Endothelial cell of umbilical vein (primary cell): ENCODE results near the gene ABLIM2. TPM values are rescaled to one million over a fixed set of nuclear protein-coding genes. Genes with fewer than 3 reads are reported as not detected.

Source experiments
- BruUV-seq: library from RNA; stranded (reverse); fragments of 400-500 nt; replicated peaks from 2 replicates; lab custom pipeline; 2021; lab: Mats Ljungman, UMichigan
- CTCF ChIA-PET: fragments of 300-600, 350-600 bp; sonication (Branson Sonifier 250); formaldehyde crosslinking; loops from one replicate; lab custom pipeline; 2021; ENCODE audit warnings: antibody characterized with exemption, inconsistent platforms; lab: Charles Lee
- POLR2A ChIA-PET: fragments of 300-600, 350-600 bp; sonication (Branson Sonifier 250); formaldehyde crosslinking; loops from one replicate; lab custom pipeline; 2021; ENCODE audit warnings: antibody characterized with exemption, inconsistent platforms; lab: Charles Lee
- DNase-seq: peaks from one replicate; pipeline ENCODE4 v3.0.0-alpha.2; 2011; ENCODE audit warnings: low read depth, low spot score
- FAIRE-seq: peaks from 2 replicates; lab custom pipeline; 2011; peaks lifted over from hg19 to GRCh38; lab: Jason Lieb, UNC
- H2AFZ ChIP-seq: 2 replicates; pipeline ENCODE4 v1.6.0; 2012; ENCODE audit warnings: low read depth, low read length, control low read depth, inconsistent platforms
- H3K27ac ChIP-seq: 2 replicates; pipeline ENCODE4 v1.5.1; 2011; ENCODE audit warnings: low read depth, mild to moderate bottlenecking, control low read depth, low read length, moderate library complexity; ENCODE audit not compliant: insufficient read depth
- H3K27me3 ChIP-seq, 2 experiments: 2 replicates each; pipeline versions ENCODE4 v1.6.0 to v1.6.1; 2011; ENCODE audit warnings: low read length in 2 of 2, mixed read lengths in 1 of 2; ENCODE audit not compliant: control insufficient read depth in 2 of 2, insufficient read depth in 2 of 2
- H3K36me3 ChIP-seq, 2 experiments: 2 replicates in 1 of 2; 3 replicates in 1 of 2; pipeline ENCODE4 v1.5.1; 2011; ENCODE audit warnings: low read length in 2 of 2, mild to moderate bottlenecking in 1 of 2, moderate library complexity in 1 of 2; ENCODE audit not compliant: control insufficient read depth in 2 of 2, insufficient read depth in 2 of 2; ENCODE audit errors: extremely low read depth in 1 of 2
- H3K4me1 ChIP-seq: 3 replicates; pipeline ENCODE4 v1.5.1; 2011; ENCODE audit warnings: mild to moderate bottlenecking, low read length; ENCODE audit not compliant: control insufficient read depth, insufficient read depth; ENCODE audit errors: extremely low read depth
- H3K4me2 ChIP-seq: 2 replicates; pipeline ENCODE4 v1.6.1; 2011; ENCODE audit warnings: low read length, control low read depth, mixed read lengths; ENCODE audit not compliant: insufficient read depth
- H3K4me3 ChIP-seq, 3 experiments: fragments of 200-600 bp in 1 of 3; sonication (generic), shearing (Covaris generic) in 1 of 3; replicated peaks in 1 of 3; 2 replicates each; pipeline ENCODE4 v1.5.1; 2011 to 2016; ENCODE audit warnings: control low read depth in 3 of 3, low read length in 3 of 3, mild to moderate bottlenecking in 2 of 3, inconsistent platforms in 1 of 3, low read depth in 1 of 3, moderate library complexity in 1 of 3; ENCODE audit not compliant: insufficient read depth in 1 of 3
- H3K79me2 ChIP-seq: 2 replicates; pipeline ENCODE4 v1.6.0; 2012; ENCODE audit warnings: low read length, inconsistent platforms; ENCODE audit not compliant: control insufficient read depth, insufficient read depth
- H3K9ac ChIP-seq: replicated peaks from 2 replicates; pipeline ENCODE3; 2011; ENCODE audit warnings: low read length, control low read depth; ENCODE audit not compliant: insufficient read depth; ENCODE audit errors: extremely low read depth
- H3K9me1 ChIP-seq: replicated peaks from 3 replicates; pipeline ENCODE4 v1.6.0; 2011; ENCODE audit warnings: mild to moderate bottlenecking, low read length; ENCODE audit not compliant: control insufficient read depth, insufficient read depth; ENCODE audit errors: extremely low read depth
- H3K9me3 ChIP-seq: replicated peaks from 2 replicates; pipeline ENCODE4 v1.5.1; 2012; ENCODE audit warnings: low read length, inconsistent platforms; ENCODE audit not compliant: control insufficient read depth, insufficient read depth
- H4K20me1 ChIP-seq: replicated peaks from 2 replicates; pipeline ENCODE3; 2011; ENCODE audit warnings: mild to moderate bottlenecking, low read length; ENCODE audit not compliant: control insufficient read depth, insufficient read depth; ENCODE audit errors: extremely low read depth
- EZH2 ChIP-seq: IDR thresholded peaks from 2 replicates; pipeline ENCODE4 v1.6.1; 2012; ENCODE audit warnings: borderline replicate concordance, low read depth, mild to moderate bottlenecking, moderate library complexity, low read length, inconsistent platforms; ENCODE audit not compliant: severe bottlenecking
- FOS ChIP-seq: IDR thresholded peaks from 2 replicates; pipeline ENCODE4 v1.6.1; 2011; ENCODE audit warnings: mild to moderate bottlenecking, low read length, moderate library complexity, borderline replicate concordance; ENCODE audit not compliant: insufficient read depth
- GATA2 ChIP-seq: IDR thresholded peaks from 2 replicates; pipeline ENCODE4 v1.7.0; 2011; ENCODE audit warnings: low read depth, mild to moderate bottlenecking, moderate library complexity, mixed read lengths, low read length; ENCODE audit not compliant: insufficient read length, insufficient read depth
- JUN ChIP-seq: IDR thresholded peaks from 2 replicates; pipeline ENCODE4 v1.6.1; 2011; ENCODE audit warnings: borderline replicate concordance, low read depth; ENCODE audit not compliant: insufficient read length, insufficient read depth
- MYC ChIP-seq: IDR thresholded peaks from one replicate; pipeline ENCODE4 v1.6.1; 2011; ENCODE audit warnings: mild to moderate bottlenecking, low read depth, low read length
- POLR2A ChIP-seq: IDR thresholded peaks from 2 replicates; pipeline ENCODE4 v1.6.1; 2012; ENCODE audit warnings: low read depth, mild to moderate bottlenecking, control low read depth, low read length
- POLR2AphosphoS5 ChIP-seq: IDR thresholded peaks from 2 replicates; pipeline ENCODE4 v1.6.1; 2012; ENCODE audit warnings: low read depth, mild to moderate bottlenecking, control low read depth, low read length, moderate library complexity; ENCODE audit not compliant: insufficient read depth
- dilution Hi-C: fragments of 300-500 bp; cut with MboI; formaldehyde crosslinking; loops from one replicate; pipeline ENCODE4 v1.15.0; 2019; ENCODE audit warnings: low sequenced_read_pairs; ENCODE audit not compliant: extremely low pct_ligation_motif_present
- intact Hi-C: fragments of 100-400 bp; cut with micrococcal nuclease; formaldehyde crosslinking; loops from one replicate; pipeline ENCODE4 v1.10.0; 2022
- polyA plus RNA-seq, 4 experiments: library from polyadenylated mRNA; depleted of rRNA in 3 of 4; stranded (reverse) in 3 of 4; unstranded in 1 of 4; fragments of >200 nt; gene quantifications; 2 replicates each; pipeline versions ENCODE4 v1.2.1 to v1.2.3, GENCODE V29; 2011 to 2012; ENCODE audit warnings: missing spikeins in 1 of 4
- total RNA-seq: library from RNA; stranded (reverse); gene quantifications from 2 replicates; pipeline ENCODE4 v1.2.3, GENCODE V29; 2021
- TF ChIP-seq, protein P1 (sequence below), 2 donors: IDR thresholded peaks; 1 replicate in 1 of 2; 2 replicates in 1 of 2; pipeline ENCODE4 v1.5.1; 2011; ENCODE audit warnings: low read length in 2 of 2, mild to moderate bottlenecking in 2 of 2, moderate library complexity in 2 of 2, control low read depth in 1 of 2, inconsistent platforms in 1 of 2, low read depth in 1 of 2; ENCODE audit not compliant: insufficient read depth in 1 of 2; ENCODE audit errors: extremely low read depth in 1 of 2
- TF ChIP-seq, protein P2 (sequence below): IDR thresholded peaks from 2 replicates; pipeline ENCODE4 v1.6.1; 2011; ENCODE audit not compliant: insufficient read depth, insufficient read length

The ABLIM2 gene
- total and polyA plus RNA-seq, 2 donors (not counting 3 experiments of a cell fraction or from before 2014, with no cell fraction given), result 0.28 to 0.66 TPM

DNA sequence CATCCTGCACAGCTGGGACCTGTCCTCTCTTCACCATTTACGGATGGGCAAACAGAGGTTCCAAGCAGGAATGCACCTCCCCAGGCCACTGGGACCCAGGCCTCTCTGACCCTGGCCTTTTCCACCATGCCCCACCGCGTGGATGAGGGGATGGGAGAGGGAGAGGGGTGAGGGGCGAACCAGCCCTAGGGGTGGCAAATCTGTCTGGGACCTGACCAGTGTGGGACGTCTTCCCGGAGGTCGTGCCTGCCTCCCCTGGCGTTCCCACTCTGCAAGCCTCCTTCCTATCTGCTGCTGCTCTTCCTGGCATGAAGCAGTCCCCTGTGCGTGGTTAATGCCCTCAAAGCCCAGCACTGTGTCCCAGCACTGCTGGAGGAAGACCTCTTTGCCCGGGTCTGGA is 35.9 kb downstream of the ABLIM2 start:
- TF ChIP-seq POLR2A (no peak), EZH2 (no peak), MYC (no peak), POLR2AphosphoS5 (no peak), FOS (no peak), GATA2 (no peak), JUN (no peak)
- TF ChIP-seq, protein P1, sequence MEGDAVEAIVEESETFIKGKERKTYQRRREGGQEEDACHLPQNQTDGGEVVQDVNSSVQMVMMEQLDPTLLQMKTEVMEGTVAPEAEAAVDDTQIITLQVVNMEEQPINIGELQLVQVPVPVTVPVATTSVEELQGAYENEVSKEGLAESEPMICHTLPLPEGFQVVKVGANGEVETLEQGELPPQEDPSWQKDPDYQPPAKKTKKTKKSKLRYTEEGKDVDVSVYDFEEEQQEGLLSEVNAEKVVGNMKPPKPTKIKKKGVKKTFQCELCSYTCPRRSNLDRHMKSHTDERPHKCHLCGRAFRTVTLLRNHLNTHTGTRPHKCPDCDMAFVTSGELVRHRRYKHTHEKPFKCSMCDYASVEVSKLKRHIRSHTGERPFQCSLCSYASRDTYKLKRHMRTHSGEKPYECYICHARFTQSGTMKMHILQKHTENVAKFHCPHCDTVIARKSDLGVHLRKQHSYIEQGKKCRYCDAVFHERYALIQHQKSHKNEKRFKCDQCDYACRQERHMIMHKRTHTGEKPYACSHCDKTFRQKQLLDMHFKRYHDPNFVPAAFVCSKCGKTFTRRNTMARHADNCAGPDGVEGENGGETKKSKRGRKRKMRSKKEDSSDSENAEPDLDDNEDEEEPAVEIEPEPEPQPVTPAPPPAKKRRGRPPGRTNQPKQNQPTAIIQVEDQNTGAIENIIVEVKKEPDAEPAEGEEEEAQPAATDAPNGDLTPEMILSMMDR (IDR thresholded peaks at IDR 0.05; ENCODE audit: extremely low read depth in 1 of 2, insufficient read depth in 1 of 2, low read depth in 1 of 2, low read length in 2 of 2), result no peak
- TF ChIP-seq, protein P2, sequence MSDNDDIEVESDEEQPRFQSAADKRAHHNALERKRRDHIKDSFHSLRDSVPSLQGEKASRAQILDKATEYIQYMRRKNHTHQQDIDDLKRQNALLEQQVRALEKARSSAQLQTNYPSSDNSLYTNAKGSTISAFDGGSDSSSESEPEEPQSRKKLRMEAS, result no peak
- no TSS peak for BruUV-seq
- dilution Hi-C loops, result no loop called here
- CTCF ChIA-PET, result no interaction called here
- H3K4me2 ChIP-seq, result no peak overlapping the region
- no peaks in the 10 kb centered on the region for H3K79me2 ChIP-seq
- DNase-seq (no peak), FAIRE-seq (no peak)
- H3K9ac ChIP-seq, result no peak overlapping the region
- no peak overlapping the region for H3K27ac ChIP-seq
- intact Hi-C loops, result no loop called here
- POLR2A ChIA-PET, result no interaction called here
- H3K36me3 ChIP-seq, result no peaks in the 10 kb centered on the region
- no peaks in the 10 kb centered on the region for H3K9me3 ChIP-seq
- no peak overlapping the region for H3K4me3 ChIP-seq
- no peaks in the 10 kb centered on the region for H3K27me3 ChIP-seq
- H3K9me1 ChIP-seq, result no peaks in the 10 kb centered on the region
- no peak overlapping the region for H2AFZ ChIP-seq
- no peaks in the 10 kb centered on the region for H4K20me1 ChIP-seq
- H3K4me1 ChIP-seq, result no peaks in the 10 kb centered on the region
